ENCODE measurements around the gene DCXR.
A peak's percentile ranks its signal among the peaks of the same experiment; 100 is the strongest.

The DCXR gene

GRCh38 chr17:82010575-82011525, 26.6 kb downstream of the DCXR start:
- DNase-seq (ENCODE audit: low read depth) = no peak

GRCh38 chr17:82009413-82009812, 28.1 kb downstream of the DCXR start:
- DNase-seq (ENCODE audit: low read depth) = no peak

GRCh38 chr17:82008941-82009405, 28.5 kb downstream of the DCXR start:
- DNase-seq (ENCODE audit: low read depth) = no peak

- no peak for DNase-seq (ENCODE audit: low read depth)
These were observed 29.1 kb downstream of the DCXR start for GRCh38 chr17:82008258-82008940.

- DNase-seq (ENCODE audit: low read depth) = no peak
These were observed 29.8 kb downstream of the DCXR start for GRCh38 chr17:82007495-82008257.

- DNase-seq (ENCODE audit: low read depth) = no peak
These were observed 30.3 kb downstream of the DCXR start for GRCh38 chr17:82007228-82007494.

- no peak for DNase-seq (ENCODE audit: low read depth)
These were observed 30.8 kb downstream of the DCXR start for GRCh38 chr17:82006468-82007227.

GRCh38 chr17:82005701-82006348, 31.7 kb downstream of the DCXR start:
- no peak for DNase-seq (ENCODE audit: low read depth)

- DNase-seq (ENCODE audit: low read depth) = no peak
These were observed 32.7 kb downstream of the DCXR start for GRCh38 chr17:82004517-82005455.

- peak; percentile 92 for DNase-seq (ENCODE audit: low read depth)
These were observed 33.8 kb downstream of the DCXR start for GRCh38 chr17:82003411-82004381.

- no peak for DNase-seq (ENCODE audit: low read depth)
These were observed 35.9 kb downstream of the DCXR start for GRCh38 chr17:82001571-82002056.

GRCh38 chr17:82000803-82001570, 36.5 kb downstream of the DCXR start:
- no peak for DNase-seq (ENCODE audit: low read depth)

GRCh38 chr17:81999976-82000802, 37.3 kb downstream of the DCXR start:
- no peak for DNase-seq (ENCODE audit: low read depth)

- no peak for DNase-seq (ENCODE audit: low read depth)
These were observed 37.9 kb downstream of the DCXR start for GRCh38 chr17:81999587-81999975.

- no peak for DNase-seq (ENCODE audit: low read depth)
These were observed 38.6 kb downstream of the DCXR start for GRCh38 chr17:81998691-81999438.

GRCh38 chr17:81998212-81998611, 39.3 kb downstream of the DCXR start:
- DNase-seq (ENCODE audit: low read depth) = no peak
